Measurements from ENCODE around the gene SMIM14. TPM values are rescaled to one million over a fixed set of nuclear protein-coding genes. Genes with fewer than 3 reads are reported as not detected.
A peak's percentile ranks its signal among the peaks of the same experiment; 100 is the strongest.
"Not testable (repeated sequence)": the region's sequence is repeated elsewhere in the genome, so short reads cannot be mapped to it uniquely, and the experiment has no call there.

Gene SMIM14
- total RNA-seq, 1 experiment from 2014 or later = 30.1 TPM

DNA sequence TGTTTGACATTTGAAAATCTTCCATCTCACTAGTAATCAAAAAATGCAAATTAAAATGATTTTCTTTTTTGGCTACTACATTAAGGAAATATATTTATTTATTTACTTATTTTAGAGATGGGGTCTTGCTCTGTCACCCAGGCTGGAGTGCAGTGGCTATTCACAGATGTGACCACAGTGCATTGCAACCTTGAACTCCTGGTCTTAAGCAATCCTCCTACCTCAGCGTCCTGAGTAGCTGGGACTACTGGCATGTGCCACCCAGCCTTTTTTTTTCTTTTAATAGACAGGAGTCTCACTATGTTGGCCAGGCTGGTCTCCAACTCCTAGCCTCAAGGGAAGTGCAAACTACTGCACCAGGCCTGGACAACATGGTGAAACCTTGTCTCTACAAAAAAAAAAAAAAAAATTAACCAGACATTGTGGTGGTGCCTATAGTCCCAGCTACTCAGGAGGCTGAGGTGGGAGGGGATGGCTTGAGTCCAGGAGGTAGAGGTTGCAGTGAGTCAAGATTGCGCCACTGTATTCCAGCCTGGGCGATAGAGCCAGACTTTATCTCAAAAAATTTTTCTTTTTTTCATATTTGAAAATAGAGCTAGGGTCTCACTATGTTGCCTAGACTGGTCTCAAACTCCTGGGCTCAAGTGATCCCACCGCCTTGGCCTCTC lies 4.4 kb upstream of the SMIM14 start:
- peak; percentile 60 for DNase-seq (ENCODE audit: low read depth)

DNA sequence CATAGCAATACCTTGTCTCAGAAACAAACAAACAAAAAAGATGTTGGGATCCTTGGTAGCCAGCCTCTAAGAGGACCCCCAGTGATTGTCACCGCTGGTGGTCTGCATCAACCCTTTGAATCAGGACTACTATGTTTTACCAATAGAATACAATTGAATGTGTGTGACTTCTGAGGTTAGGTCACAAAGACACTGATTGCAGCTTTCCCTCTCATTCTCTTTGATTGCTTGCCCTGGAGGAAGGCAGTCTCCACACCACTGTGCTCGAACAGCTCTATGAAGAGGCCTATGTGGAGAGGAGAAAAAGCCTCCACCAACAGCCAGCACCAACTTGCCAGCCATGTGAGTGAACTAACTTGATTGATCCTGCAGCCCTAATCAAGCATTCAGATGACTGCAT lies 2.8 kb upstream of the SMIM14 start:
- no peak for DNase-seq (ENCODE audit: low read depth)

DNA sequence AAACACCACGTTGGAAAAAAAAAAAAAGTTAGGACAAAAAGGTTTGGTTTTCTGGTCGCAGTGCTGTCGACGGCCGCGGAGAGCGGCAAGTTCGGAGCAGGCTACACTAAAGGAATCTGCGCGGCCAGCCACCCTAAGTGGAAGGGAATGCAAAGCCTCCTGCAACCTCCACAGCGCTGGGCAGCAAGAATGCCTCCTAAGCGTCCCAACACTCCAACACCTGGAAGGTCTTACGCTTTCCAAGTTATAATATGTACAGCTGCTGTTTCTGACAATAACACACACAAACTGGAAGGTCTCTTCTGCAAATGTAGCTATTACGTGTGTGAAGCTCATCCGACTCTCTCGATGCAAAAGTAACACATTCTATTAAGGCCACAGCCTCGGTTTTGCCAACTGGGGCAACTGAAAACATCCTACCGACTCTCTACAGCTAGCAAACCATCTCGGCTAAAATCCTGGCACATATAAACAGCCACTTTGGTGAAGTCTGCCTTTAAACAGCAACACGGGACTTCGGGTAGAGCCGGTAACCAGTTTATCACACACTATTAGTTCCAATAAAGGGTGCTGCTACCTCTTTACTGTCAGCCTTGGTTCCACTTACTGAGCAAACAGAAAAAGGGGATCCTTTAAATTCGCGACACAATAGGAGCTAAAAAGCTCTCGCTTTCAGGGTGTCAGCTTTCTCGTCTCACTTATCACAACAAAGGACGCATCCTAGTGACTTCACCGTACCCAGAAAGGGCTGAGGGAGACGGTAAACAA lies 895 bp downstream of the SMIM14 start:
- peak; percentile 70 for DNase-seq (ENCODE audit: low read depth)

DNA sequence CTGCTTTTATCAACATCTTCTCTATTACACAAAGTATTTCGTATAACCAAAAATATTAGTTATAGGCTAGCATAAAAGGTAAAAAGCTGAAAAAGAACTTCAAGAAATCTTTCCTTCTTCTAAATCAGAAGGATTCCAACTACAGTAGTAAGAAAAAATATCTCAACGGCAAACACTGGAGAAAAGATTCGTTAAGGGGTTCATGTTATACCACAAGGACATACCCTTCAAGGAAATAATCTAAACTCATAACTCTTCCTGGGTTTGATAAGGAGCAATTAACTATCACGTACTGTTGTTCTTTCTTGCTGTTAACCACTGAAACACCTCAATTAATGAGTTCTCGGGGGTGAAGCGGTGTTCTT lies 1.5 kb downstream of the SMIM14 start:
- no peak for DNase-seq (ENCODE audit: low read depth)

DNA sequence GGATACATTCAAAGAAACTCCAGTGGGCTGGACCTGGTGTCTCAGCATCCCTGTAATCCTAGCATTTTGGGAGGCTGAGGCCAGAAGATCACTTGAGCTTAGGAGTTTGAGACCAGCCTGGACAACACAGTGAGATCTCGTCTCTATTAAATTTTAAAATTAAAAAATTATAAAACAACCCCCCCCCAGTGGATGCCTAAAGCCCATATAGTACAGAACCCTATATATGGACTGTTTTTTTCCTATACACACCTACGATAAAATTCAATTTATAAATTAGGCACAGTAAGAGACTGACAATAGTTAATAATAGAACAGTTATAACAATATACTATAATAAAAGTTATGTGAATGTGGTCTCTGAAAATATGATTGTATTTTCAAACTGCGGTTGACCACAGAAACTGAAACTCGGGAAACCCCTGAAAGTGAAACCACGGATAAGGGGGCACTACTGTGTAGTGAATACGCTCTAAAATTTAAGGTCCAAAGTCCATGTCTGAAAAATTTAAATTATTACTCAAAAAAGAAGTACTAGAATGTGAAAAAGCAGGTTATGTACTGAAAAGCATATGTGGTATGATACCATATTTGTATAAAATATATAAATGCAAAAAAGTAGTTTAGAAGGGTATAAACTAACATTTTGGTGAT lies 2.0 kb downstream of the SMIM14 start:
- peak; percentile 30 for DNase-seq (ENCODE audit: low read depth)

DNA sequence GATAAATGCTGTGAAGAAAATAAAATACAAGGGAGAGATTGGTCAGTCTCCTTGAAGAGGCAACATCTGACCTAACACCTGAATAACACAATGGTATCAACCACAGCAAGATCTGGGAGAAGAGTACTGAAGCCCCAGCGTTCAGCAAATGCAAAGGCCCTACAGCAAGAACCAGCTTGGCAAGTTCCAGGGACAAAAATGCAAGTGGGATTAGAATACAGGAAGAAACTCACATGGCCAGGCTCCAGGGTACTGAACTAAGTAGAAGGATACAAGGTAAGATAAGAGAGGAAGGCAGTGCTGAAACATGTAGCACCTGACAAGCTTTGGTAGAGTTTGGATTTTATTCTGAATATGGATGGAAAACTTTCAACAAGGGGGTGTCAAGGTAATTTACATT lies 3.6 kb downstream of the SMIM14 start:
- no peak for DNase-seq (ENCODE audit: low read depth)

DNA sequence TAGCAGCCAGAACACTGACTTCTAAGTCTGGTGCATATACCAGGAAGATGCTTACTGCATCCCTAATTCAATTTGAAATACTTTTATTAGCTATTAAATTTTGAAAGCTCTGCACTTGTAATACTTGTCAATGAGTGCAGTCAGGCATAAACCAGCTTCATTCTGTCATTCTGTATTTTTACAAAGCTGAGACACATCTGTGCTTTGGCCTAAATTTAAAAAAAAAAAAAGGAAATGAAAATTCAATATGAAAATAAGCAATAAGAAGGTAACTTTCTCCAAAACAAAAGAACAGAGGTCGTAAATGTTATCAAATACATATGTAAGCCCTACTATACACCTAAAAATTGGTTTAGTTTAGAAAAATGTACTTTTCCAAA lies 7.0 kb downstream of the SMIM14 start:
- no peak for DNase-seq (ENCODE audit: low read depth)

DNA sequence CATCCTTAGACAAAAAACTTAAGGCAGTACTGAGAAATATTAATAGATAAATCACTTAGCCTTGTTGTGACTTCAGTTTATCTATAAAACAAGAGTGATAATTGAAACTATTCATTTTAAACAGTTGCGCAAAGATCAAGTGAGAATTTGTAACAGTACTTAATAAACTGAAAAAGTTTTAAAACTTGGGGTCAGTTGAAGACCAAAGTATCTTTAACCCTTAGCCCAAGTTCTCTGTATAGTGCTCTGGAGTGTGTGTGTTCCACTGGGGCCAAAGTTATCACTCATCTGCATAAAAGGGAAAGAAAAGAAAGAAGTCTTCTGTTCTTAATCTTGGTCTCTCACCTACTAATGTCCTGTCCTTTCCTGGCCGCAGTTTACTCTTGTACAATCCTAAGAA lies 11.3 kb downstream of the SMIM14 start:
- no peak for DNase-seq (ENCODE audit: low read depth)

DNA sequence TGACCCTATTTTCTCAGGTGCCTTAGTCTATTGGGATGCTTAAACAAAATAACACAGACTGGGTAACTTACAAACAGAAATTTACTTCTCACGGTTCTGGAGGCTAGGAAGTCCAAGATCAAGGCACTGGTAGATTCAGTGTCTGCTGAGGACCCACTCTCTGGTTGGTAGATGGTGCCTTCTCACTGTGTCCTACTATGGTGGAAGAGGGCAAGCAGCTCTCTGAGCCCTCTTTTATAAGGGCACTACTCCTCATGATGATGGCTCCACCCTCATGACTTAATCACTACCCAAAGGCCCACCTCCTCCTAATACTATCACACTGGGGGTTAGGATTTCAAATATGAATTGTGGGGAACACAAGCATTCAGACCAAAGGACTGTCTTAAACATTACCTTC lies 11.8 kb downstream of the SMIM14 start:
- no peak for DNase-seq (ENCODE audit: low read depth)

DNA sequence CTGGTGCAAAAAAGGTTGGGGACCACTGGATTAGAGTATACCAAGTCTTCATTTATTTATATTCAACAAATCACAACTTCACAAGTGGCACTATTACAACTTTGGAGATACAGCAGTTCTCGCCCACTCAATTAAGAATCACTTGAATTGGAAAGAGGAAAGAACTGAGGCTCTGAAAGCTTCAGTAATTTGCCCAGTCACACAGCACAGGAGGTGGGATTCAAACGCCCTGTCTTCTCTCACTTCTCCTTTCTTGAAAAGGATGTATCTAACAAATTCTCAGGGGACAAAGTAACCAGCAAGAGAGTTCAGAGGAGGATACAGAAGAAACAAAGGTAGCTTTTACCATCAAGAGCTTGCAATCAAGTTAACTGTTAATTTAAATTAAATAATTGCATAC lies 12.4 kb downstream of the SMIM14 start:
- no peak for DNase-seq (ENCODE audit: low read depth)

DNA sequence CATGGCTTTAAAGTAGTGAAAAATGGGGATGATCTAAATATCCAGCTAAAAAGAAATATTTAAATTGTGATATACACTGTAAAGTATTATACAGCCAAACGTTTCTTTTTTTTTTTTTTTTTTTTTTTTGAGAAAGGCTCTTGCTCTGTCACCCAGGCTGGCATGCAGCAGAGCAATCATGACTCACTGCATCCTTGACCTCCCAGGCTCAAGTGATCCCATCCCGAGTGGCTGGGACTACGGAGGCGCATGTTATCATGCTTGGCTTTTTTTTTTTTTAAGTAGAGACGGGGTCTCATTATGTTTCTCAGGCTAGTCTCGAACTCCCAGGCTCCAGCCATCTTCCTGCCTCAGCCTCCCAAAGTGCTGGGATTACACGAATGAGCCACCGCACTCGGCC lies 17.1 kb downstream of the SMIM14 start:
- DNase-seq (ENCODE audit: low read depth) = peak; percentile 94

DNA sequence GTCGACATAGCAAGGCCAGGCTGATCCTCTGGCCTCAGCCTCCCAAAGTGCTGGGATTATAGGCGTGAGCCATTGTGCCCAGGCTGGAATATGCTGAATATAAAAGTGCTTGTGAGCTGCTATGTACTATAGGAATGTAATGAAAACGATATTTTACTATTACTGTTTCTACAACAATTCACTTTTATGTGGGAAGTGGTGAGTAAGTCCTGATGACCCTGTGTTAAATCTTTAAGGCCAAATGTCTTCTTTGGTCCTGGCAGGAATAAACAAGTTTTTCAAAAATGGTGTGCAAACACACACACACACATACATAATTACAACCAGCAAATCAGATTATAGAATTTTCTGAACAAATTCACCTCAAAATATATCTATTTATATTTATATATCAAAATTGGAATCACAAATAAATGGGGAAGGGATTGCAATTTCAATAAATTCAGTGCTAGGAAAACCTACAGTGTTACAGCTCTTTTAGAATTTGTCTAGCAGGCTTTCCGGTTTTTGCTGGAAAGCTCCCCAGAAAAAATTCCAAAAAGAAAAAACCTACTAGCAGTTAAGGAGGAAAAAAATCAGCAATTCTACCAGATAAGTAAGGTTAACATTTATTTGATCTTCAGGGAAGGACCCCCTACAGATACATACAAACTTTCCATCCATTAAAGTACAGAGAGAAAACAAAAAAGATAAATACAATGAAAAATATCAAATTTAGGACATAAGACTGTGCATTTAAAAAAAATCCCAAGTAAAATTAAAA lies 17.9 kb downstream of the SMIM14 start:
- DNase-seq (ENCODE audit: low read depth) = no peak

DNA sequence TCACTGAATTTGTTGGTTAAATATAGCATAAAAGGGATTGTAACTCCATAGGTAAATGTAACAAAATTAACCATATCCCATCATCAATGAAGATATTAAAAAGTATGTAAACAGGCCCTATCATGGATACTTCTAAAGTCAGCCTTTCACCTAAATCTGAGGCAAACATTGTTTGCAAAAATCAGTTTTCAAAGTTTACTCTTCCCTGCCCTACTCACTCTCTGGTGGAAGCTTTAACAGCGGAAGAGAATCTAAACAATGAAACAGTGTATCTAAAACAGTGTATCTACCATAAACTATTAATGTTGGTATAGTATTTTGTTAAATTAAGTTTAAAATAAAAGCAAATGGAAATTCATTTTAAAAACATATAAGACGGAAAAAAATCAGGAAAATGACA lies 21.1 kb downstream of the SMIM14 start:
- DNase-seq (ENCODE audit: low read depth) = no peak

DNA sequence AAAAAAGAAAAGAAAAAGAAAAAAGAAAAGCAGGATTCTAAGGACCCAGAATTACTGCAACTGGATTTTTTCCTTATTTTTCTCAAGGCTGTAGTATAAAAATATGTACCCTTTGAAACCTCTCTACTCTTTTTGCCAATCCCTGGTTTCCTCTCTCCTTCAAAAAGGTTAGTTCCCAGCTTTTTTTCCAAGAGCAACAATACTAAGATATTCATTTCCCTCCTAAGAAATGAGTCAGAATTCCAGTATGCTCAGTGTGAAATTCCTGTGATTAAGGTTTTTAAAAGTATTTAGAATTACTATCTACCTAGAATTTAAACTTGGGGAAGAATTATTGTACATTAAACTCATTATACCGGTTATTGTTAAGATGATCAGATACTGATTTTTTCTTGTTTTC lies 22.0 kb downstream of the SMIM14 start:
- peak; percentile 25 for DNase-seq (ENCODE audit: low read depth)

DNA sequence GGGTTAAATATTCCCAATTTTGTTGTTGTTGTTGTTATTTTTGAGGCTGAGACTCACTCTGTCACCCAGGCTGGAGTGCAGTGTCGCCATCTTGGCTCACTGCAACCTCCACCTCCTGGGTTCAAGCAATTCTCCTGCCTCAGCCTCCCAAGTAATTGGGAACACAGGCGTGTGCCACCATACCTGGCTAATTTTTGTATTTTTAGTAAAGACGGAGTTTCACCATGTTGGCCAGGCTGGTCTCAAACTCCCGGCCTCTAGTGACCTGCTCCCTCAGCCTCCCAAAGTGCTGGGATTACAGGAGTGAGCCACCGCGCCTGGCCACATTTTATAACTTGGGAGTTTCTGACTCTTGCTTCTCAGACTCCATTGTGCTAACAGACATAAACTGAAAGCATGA lies 22.6 kb downstream of the SMIM14 start:
- DNase-seq (ENCODE audit: low read depth) = not testable (repeated sequence)

DNA sequence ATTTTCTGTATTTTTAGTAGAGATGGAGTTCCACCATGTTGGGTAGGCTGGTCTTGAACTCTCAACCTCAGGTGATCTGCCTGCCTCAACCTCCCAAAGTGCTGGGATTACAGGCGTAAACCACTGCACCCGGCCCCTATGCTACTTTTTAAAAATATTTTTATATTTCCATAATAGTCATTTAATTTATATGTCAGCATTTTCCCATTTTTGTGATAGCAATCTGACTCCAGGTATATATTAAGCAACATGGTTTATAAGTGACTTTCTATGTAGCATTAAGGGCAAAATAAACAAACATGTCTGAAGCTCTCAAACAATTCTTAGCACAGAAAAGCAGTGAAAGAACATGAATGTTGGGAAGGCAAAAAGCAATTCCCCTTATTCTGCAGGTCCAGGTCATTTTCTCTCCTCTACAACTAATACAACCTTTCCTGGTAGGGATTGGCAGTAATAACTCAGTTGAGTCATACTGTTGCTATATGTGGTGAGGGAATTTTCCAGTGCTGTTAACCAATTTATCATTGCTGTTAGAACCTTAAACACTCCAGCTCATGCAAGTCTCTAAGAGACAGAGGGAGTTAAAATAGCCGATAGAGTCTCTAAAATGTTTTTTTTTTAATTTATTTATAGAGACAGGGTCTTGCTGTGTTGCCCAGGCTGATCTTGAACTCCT lies 24.0 kb downstream of the SMIM14 start:
- DNase-seq (ENCODE audit: low read depth) = peak; percentile 60

DNA sequence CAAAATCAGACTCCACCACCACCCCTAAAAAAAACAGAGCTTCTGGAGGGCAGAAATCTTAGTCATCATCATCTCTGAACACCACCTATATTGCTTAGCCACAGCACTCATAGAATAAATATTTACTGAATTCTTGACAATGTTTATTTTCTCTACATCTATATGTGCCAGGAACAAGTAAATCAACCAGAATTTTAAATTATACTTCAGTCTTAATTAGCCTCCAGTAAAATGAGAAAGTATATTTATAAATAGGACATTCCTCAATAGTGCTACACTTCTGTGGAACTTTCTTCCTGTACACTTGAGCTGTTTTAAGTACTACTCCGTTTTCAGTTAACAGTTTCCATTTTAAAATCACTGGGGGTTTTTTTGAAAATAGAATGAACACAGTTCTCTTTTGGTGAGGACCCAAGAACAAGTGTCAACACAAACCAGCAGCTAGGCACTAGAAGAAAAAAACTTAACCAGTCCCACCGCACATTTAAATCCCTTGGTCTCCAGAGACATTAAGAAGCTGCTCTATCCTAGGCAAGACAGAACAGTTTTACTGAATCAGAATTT lies 25.5 kb downstream of the SMIM14 start:
- peak; percentile 27 for DNase-seq (ENCODE audit: low read depth)

DNA sequence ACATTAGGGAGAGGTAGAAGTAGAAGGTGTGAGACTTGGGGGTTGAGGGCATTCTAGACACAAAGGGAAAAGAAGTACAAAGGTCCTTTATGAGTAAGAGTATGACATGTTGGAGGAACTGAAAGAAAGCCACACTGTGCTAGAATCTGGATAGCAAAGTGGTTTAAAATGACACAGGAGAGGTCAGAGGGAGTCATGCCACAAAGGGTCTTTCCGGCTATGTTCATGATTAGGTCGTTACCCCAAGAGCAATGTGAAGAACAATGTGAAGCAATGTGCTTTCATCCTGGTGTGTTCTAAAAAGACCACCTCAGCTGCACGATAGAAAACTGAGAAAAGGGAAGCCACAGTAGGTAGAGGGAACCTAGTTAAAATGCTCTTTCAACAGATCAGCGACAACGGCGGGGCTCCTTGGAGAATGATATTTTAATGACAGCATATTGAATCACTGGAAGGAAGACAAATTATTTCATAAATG lies 29.2 kb downstream of the SMIM14 start:
- DNase-seq (ENCODE audit: low read depth) = no peak

DNA sequence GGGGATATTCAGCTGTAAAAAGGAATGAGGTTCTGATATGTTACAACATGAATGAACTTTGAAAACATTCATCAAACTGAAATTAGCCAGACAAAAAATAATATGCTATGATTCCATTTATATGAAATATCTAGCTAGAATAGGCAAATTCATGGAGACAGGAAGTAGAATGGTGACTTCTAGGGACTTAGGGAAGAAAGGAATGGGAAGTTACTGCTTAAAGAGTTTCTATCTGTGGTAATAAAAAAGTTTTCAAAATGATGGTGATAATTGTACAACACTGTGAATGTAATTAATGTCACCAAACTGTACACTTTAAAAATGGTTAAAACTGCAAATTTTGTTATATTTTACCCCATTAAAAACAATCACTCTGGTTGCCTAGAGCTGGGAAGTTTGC lies 30.2 kb downstream of the SMIM14 start:
- no peak for DNase-seq (ENCODE audit: low read depth)

DNA sequence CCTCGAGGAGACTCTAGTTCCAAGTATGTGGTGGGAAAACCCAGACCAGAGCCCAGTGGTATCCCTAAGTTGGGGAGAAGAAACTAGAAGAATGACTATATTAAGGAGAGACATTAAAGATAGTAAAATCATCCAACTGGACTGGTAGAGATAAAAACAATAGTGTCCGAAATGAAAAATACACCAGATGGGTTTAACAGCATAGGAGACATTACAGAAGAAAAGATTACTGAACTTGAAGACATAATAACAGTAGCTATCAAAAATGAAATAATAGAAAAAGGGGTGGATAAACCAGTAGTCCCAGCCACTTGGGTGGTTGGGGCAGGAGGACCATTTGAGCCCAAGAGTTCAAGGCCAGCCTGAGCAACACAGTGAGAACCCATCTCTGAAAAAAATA lies 31.9 kb downstream of the SMIM14 start:
- no peak for DNase-seq (ENCODE audit: low read depth)

DNA sequence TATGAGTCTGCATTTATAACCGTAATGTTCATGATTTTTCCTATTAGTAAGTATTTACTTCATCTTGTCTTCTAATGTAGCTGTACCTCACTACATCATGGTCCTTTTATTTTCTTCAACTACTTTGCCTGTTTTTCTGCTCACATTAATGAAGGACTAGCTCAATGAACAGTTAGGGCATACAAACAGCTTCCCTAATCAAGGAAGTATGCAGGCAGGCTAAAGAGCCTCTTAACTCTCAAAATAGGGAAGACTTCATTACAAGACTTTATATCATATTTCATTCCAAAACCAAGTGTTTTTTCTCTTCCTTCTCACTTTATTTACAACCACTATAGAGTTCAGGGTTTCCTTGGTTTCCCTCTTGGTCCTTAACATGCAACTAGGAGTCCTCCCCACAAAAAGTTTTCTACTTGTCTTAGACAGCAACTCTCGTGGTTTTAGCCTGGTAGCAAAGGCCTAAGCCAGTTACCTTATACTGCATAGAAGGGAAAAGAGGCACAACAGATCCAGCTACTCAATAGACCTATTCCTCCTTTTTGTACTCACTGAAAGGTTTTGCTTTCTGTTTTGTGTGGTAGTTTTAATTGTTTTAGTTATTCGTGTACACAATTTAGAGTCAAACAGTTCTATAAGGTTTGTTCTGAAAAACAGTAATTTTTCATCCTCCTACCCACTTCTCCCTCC lies 40.8 kb downstream of the SMIM14 start:
- no peak for DNase-seq (ENCODE audit: low read depth)

All from Daoy (cell line).